Measurements from ENCODE around the gene ZNF429.

Gene ZNF429

GRCh38 chr19:21593502-21593901 lies 88.1 kb downstream of the ZNF429 start:
- DNase-seq = no peak

DNA sequence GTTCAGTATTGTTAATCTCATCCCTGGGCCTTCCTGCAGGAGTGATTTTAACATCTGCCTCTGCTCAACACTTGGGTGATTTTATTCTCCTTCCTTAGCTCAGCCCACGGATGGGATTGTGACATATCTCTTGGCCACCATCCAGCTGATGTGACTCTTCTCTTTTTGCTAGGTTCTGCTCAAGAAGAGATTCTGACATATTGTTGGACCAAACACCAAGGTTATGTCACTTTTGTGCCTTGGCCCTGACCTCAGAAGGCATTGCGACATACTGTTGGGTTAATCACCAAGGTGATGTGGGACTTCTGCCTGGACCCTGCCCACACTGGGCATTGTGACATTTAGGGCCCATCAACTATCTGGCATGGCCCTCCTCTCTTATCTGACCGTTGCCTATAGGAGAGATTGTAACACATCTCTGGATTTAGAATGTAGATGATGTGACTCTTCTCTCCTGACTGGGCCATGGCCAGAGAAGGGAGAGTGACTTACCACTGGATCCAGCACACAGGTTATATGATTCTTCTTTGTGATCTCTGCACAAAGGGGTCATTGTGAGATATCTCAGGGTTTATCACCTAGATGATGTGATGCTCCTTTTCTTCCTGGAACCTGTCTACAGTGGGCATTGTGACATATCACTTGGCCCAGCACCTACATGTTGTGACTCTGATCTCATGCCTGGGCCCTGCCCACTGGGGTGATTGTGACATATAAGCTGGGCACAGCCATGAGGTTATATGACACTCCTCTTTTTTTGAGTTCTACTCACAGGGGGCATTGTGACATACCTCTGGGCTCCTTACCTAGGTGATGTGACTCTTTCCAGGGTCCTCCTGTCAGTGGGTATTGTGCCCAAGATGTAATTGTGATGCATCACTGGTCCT lies 88.8 kb downstream of the ZNF429 start:
- DNase-seq = peak; percentile 19

DNA sequence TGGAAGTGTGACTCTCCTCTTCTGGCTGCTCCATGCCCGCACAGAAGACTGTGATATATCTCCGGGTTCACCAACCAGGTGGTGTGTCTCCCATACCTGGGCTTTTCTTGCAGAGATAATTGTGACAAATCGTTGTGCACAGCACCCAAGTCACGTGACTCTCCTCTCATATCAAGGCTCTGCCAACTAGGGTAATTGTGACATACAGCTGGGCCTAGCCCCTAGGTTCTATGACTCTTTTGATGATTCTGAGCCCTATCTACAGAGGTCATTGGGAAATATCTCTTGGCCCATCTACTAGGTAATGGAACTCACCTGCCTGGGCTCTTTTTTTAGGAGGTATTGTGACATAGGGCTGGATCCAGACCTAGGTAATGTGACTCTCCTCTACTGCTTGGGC lies 89.8 kb downstream of the ZNF429 start:
- DNase-seq = no peak

DNA sequence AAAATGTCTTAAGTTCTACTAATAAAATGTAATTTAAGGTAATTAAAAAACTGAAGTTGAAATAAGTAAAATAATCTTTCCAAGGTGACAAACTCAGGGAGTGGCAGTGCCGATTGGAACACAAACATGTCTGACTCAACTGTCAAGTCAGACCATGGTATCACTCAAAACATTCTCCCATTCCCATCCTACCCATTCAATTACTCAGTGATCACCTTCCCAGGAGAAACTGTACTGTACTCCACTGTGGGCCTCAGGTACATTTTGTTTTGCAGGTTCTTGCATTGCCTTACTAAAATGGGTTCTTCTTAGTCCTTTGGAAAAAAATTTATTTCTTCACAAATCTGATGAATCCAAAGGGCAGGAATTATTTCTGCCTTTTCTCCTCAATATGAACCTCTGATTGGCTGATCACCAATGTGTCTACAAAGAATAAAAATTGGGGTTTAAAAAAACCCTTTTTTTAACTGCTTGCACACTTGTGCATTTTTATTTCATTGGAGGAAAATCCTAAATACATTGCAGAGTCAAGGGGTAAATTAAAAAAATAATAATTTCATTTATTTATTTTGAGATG lies 96.8 kb downstream of the ZNF429 start:
- no peak for DNase-seq

DNA sequence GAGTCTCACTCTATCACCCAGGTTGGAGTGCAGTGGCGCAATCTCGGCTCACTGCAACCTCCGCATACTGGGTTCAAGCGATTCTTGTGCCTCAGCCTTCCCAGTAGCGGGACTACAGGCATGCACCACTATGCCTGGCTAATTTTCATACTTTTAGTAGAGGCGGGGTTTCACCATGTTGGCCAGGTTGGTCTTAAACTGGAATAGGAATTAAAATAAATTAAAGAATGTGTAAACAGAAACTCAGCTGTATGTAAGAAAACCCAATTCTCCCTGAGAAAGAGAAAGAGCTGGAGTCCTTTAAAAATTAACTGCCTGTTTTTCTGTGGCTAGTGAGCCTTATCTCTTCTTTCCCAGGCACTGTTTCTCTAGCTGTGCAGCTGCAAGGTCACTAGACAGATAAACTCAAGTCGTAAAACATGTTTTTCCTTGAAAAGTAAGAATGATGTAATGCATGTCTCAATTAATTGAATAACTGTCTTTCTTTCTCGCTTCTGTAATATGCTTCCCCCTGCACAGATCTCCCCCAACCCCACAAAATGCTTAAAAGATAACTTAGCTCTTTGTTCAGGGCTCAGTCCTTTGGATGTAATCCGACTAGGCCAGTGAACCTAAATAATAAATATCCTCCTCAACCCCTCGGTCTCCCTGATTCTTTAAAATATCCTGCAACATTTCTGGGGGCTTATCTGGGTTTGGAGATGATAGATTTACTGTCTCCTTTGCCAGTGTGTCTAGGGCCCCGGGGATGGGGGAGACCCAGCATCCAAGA lies 97.4 kb downstream of the ZNF429 start:
- DNase-seq = peak; percentile 44

DNA sequence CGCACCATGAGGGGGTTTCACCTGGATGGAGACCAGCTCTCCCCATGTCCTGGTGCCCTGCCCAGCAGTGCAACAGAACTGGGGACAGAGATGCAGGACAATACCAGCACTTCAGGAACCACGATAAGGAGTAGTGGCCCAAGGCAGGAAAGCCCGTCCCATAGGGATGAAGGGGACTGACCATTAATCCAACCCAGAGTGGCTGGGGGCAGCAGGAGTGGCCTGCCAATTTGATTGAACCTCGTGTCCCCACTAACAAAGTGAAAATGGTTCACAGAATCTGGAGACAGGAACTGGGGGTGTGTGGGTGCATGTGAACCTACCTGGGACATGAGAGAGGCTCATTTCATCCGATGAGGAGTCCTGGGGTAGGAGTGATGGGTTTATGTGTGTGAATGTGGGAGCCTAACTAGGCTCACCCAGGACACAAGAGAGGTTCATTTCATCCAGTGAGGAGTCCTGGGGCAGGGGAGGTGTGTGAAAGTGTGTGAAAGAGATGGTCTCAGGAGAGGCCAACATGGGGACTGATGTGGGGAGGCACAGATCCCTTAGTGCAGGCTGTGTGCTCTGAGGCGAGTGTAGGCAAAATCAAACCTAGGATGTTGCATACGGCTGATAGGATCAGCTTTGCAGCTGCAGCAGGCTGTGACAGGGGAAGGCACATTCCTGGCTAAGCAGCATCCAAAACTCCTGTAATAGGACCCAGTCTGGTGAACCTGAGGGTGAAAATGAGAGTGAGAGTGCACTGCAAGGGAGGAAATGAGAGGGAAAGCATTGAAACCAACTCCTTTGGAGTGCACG lies 98.2 kb downstream of the ZNF429 start:
- no peak for DNase-seq

DNA sequence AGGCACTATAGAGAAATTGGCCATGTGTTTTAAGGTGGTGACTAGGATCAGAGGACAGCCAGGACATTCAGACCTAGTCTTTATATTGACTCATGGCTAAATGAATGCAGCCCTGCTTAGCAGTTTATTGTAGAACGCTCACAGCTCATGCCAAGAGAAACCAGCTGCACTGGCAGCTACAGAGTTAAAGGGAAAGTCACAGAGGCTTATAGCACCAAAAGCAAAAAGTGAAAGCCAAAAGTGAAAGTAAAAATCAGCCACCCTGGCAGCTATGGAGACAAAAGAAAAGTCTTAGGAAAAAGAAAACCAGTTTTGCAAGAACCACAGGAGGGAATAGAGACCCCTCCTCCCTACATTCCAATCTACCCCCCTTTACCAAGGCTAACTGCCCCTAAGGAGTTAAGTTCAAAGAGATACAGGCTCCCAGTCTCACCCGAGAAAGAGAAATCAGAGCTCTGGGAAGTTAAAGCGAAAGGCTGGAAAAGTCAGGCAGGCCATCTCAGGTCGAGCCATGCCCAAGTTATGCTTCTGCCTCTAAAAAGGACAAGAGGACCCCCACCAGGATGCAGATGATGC lies 99.0 kb downstream of the ZNF429 start:
- peak; percentile 38 for DNase-seq

Measured in kidney glomerular epithelial cell (primary cell).